ENCODE data around the gene PUM2. TPM values are rescaled to one million over a fixed set of nuclear protein-coding genes. Genes with fewer than 3 reads are reported as not detected.
A peak's percentile ranks its signal among the peaks of the same experiment; 100 is the strongest.

PUM2 gene
- total RNA-seq, 1 donor from 2014 or later, result 123 TPM

- H3K4me1 Mint-ChIP-seq (ENCODE audit: low read depth), result peaks cover 22% of the 10 kb centered on the region
- no peak for DNase-seq (ENCODE audit: low spot score, unreplicated experiment)
Measured at GRCh38 chr2:20352581-20353216, 2.1 kb upstream of the PUM2 start.

GRCh38 chr2:20352230-20352578 lies 1.6 kb upstream of the PUM2 start:
- TF ChIP-seq CTCF (IDR thresholded peaks at IDR 0.05; ENCODE audit: unreplicated experiment), result no peak
- peaks cover 2% of the 10 kb centered on the region for H3K36me3 Mint-ChIP-seq (ENCODE audit: insufficient read depth)
- H3K9me3 Mint-ChIP-seq (ENCODE audit: low read depth), result no peaks in the 10 kb centered on the region
- H3K27ac Mint-ChIP-seq, result no peak overlapping the region
- H3K4me3 Mint-ChIP-seq (ENCODE audit: low read depth), result no peak overlapping the region
- peaks cover 26% of the 10 kb centered on the region for H3K4me1 Mint-ChIP-seq (ENCODE audit: low read depth)
- no peaks in the 10 kb centered on the region for H3K27me3 Mint-ChIP-seq
- DNase-seq (ENCODE audit: low spot score, unreplicated experiment), result no peak

More at GRCh38 chr2:20352581-20353216, 2.1 kb upstream of the PUM2 start:
- Mint-ChIP-seq H3K27ac (no peak overlapping the region), H3K27me3 (no peaks in the 10 kb centered on the region), H3K36me3 (ENCODE audit: insufficient read depth) (peaks cover 2% of the 10 kb centered on the region), H3K4me3 (ENCODE audit: low read depth) (no peak overlapping the region), H3K9me3 (ENCODE audit: low read depth) (no peaks in the 10 kb centered on the region)
- TF ChIP-seq CTCF (IDR thresholded peaks at IDR 0.05; ENCODE audit: unreplicated experiment), result no peak

GRCh38 chr2:20351555-20352229 lies 1.0 kb upstream of the PUM2 start:
- no peak overlapping the region for H3K27ac Mint-ChIP-seq
- H3K36me3 Mint-ChIP-seq (ENCODE audit: insufficient read depth), result peaks cover 2% of the 10 kb centered on the region
- H3K9me3 Mint-ChIP-seq (ENCODE audit: low read depth), result no peaks in the 10 kb centered on the region
- H3K4me1 Mint-ChIP-seq (ENCODE audit: low read depth), result peaks cover 30% of the 10 kb centered on the region
- TF ChIP-seq CTCF (IDR thresholded peaks at IDR 0.05; ENCODE audit: unreplicated experiment), result no peak
- DNase-seq (ENCODE audit: low spot score, unreplicated experiment), result no peak
- H3K4me3 Mint-ChIP-seq (ENCODE audit: low read depth), result no peak overlapping the region
- no peaks in the 10 kb centered on the region for H3K27me3 Mint-ChIP-seq

GRCh38 chr2:20350041-20350712 lies 467 bp downstream of the PUM2 start:
- peaks cover 5% of the 10 kb centered on the region for H3K36me3 Mint-ChIP-seq (ENCODE audit: insufficient read depth)
- TF ChIP-seq CTCF (IDR thresholded peaks at IDR 0.05; ENCODE audit: unreplicated experiment), result no peak
- H3K27ac Mint-ChIP-seq, result peak overlapping the region; percentile 90
- peak; percentile 47 for DNase-seq (ENCODE audit: low spot score, unreplicated experiment)
- H3K27me3 Mint-ChIP-seq, result no peaks in the 10 kb centered on the region
- H3K4me1 Mint-ChIP-seq (ENCODE audit: low read depth), result peaks cover 38% of the 10 kb centered on the region
- H3K9me3 Mint-ChIP-seq (ENCODE audit: low read depth), result no peaks in the 10 kb centered on the region
- H3K4me3 Mint-ChIP-seq (ENCODE audit: low read depth), result no peak overlapping the region

- Mint-ChIP-seq H3K9me3 (ENCODE audit: low read depth) (no peaks in the 10 kb centered on the region), H3K27me3 (no peaks in the 10 kb centered on the region), H3K36me3 (ENCODE audit: insufficient read depth) (peaks cover 5% of the 10 kb centered on the region), H3K4me3 (ENCODE audit: low read depth) (no peak overlapping the region), H3K27ac (peak overlapping the region; percentile 88), H3K4me1 (ENCODE audit: low read depth) (peaks cover 38% of the 10 kb centered on the region)
- no peak for TF ChIP-seq CTCF (IDR thresholded peaks at IDR 0.05; ENCODE audit: unreplicated experiment)
- no peak for DNase-seq (ENCODE audit: low spot score, unreplicated experiment)
Measured at GRCh38 chr2:20349513-20349921, 1.1 kb downstream of the PUM2 start.

Data from progenitor cell of endocrine pancreas (in vitro differentiated cells).